K562 (cell line): ENCODE results near the gene TBX3. TPM values are rescaled to one million over a fixed set of nuclear protein-coding genes. Genes with fewer than 3 reads are reported as not detected.

ENCODE experiments used
- ATAC-seq: fragments of 200-7000 bp; cut with Tn5 transposase; 3 replicates; pipeline ENCODE4 v1.9.1; 2020; ENCODE audit warnings: moderate library complexity
- BruUV-seq: library from RNA; stranded (reverse); fragments of 400-500 nt; replicated peaks from 2 replicates; lab custom pipeline; 2021; lab: Mats Ljungman, UMichigan
- CTCF ChIA-PET: fragments of 300-600 bp; formaldehyde crosslinking; extraction: SDS; loops from one replicate; lab custom pipeline; 2021; ENCODE audit warnings: low intra/inter-chr PET ratio; lab: Yijun Ruan, JAX
- POLR2A ChIA-PET: fragments of 300-600, 350-650 bp; sonication (Branson Sonifier 250); formaldehyde crosslinking; extraction: SDS; loops from one replicate; lab custom pipeline; 2021; ENCODE audit warnings: antibody characterized with exemption, inconsistent platforms; lab: Yijun Ruan, JAX
- DNase-seq, 4 experiments: peaks; one replicate each; pipeline versions ENCODE4 v3.0.0 to v3.0.0-alpha.2; 2011 to 2018; ENCODE audit warnings: low spot score in 3 of 4, mixed read lengths in 3 of 4; ENCODE audit errors: extremely low read depth in 1 of 4
- FAIRE-seq: peaks from 2 replicates; lab custom pipeline; 2011; peaks lifted over from hg19 to GRCh38; lab: Jason Lieb, UNC
- H2AFZ ChIP-seq: 2 replicates; pipeline ENCODE4 v1.6.0; 2011; ENCODE audit warnings: low read depth, low read length, control low read depth, inconsistent platforms
- H3K27ac ChIP-seq: fragments of 200-600 bp; 3 replicates; pipeline ENCODE4 v1.8.0; 2011; ENCODE audit warnings: low read depth, mild to moderate bottlenecking, control low read depth, inconsistent platforms, low read length, moderate library complexity, mixed read lengths; ENCODE audit errors: extremely low read depth
- H3K27me3 ChIP-seq, 2 experiments: fragments of 300-600 bp in 1 of 2; 2 replicates in 1 of 2; 3 replicates in 1 of 2; pipeline versions ENCODE4 v1.6.0 to v1.8.0; 2011; ENCODE audit warnings: inconsistent platforms in 2 of 2, low read length in 2 of 2, mild to moderate bottlenecking in 1 of 2, mixed read lengths in 1 of 2, moderate library complexity in 1 of 2; ENCODE audit not compliant: control insufficient read depth in 2 of 2, insufficient read depth in 2 of 2
- H3K36me3 ChIP-seq: fragments of 300-600 bp; 3 replicates; pipeline ENCODE4 v1.8.0; 2011; ENCODE audit warnings: mild to moderate bottlenecking, low read length, inconsistent platforms; ENCODE audit not compliant: control insufficient read depth, insufficient read depth
- H3K4me1 ChIP-seq, 2 experiments: fragments of 200-600 bp in 1 of 2; replicated peaks in 1 of 2; 2 replicates in 1 of 2; 3 replicates in 1 of 2; pipeline versions ENCODE4 v1.5.1 to v1.8.0; 2011; ENCODE audit warnings: inconsistent platforms in 2 of 2, low read length in 2 of 2, mild to moderate bottlenecking in 1 of 2, mixed read lengths in 1 of 2, moderate library complexity in 1 of 2; ENCODE audit not compliant: control insufficient read depth in 2 of 2, insufficient read depth in 2 of 2
- H3K4me2 ChIP-seq: 2 replicates; pipeline ENCODE4 v1.6.1; 2011; ENCODE audit warnings: low read length, control low read depth, inconsistent platforms, mixed read lengths; ENCODE audit not compliant: insufficient read depth
- H3K4me3 ChIP-seq: fragments of 200-600 bp; sonication (generic), shearing (Covaris generic); 2 replicates; pipeline ENCODE4 v1.5.1; 2016; ENCODE audit warnings: control low read depth, inconsistent platforms
- H3K79me2 ChIP-seq: fragments of 200-600 bp; 3 replicates; pipeline ENCODE4 v1.8.0; 2011; ENCODE audit warnings: low read length, inconsistent platforms; ENCODE audit not compliant: control insufficient read depth, insufficient read depth
- H3K9ac ChIP-seq, 2 experiments: 2 replicates each; pipeline versions ENCODE4 v1.6.0 to v1.6.1; 2011; ENCODE audit warnings: low read depth in 2 of 2, low read length in 2 of 2, control low read depth in 1 of 2, inconsistent platforms in 1 of 2, mild to moderate bottlenecking in 1 of 2, mixed read lengths in 1 of 2; ENCODE audit not compliant: insufficient read depth in 1 of 2
- H3K9me1 ChIP-seq: one replicate; pipeline ENCODE4 v1.6.0; 2011; ENCODE audit warnings: inconsistent platforms, mild to moderate bottlenecking, low read length, moderate library complexity; ENCODE audit not compliant: control insufficient read depth, insufficient read depth
- H3K9me3 ChIP-seq: replicated peaks from 2 replicates; pipeline ENCODE4 v1.5.1; 2011; ENCODE audit warnings: low read depth, low read length, inconsistent platforms; ENCODE audit not compliant: control insufficient read depth, insufficient read depth
- H4K20me1 ChIP-seq: replicated peaks from 2 replicates; pipeline ENCODE4 v1.6.1; 2011; ENCODE audit warnings: low read length, inconsistent platforms, mixed read lengths; ENCODE audit not compliant: control insufficient read depth, insufficient read depth
- BHLHE40 ChIP-seq: IDR thresholded peaks from 2 replicates; pipeline ENCODE4 v1.6.1; 2011; ENCODE audit warnings: low read length, improper control_type of control experiment
- BRF2 ChIP-seq: IDR thresholded peaks from 3 replicates; pipeline ENCODE4 v1.6.1; 2011; ENCODE audit warnings: borderline replicate concordance, mild to moderate bottlenecking; ENCODE audit not compliant: insufficient read length, insufficient read depth
- CEBPB ChIP-seq: fragments of 450-650 bp; IDR thresholded peaks from 2 replicates; pipeline ENCODE4 v1.6.1; 2016; ENCODE audit warnings: missing genetic modification characterization, missing compliant biosample characterization
- CREB3 ChIP-seq: fragments of 450-650 bp; conservative IDR thresholded peaks from 2 replicates; pipeline ENCODE4 v1.6.1; 2016; ENCODE audit warnings: missing genetic modification characterization, low read depth, mild to moderate bottlenecking, missing compliant biosample characterization, moderate library complexity
- EHMT2 ChIP-seq: fragments of 450-650 bp; IDR thresholded peaks from 2 replicates; pipeline ENCODE4 v1.6.1; 2018; ENCODE audit warnings: antibody characterized with exemption
- KAT2B ChIP-seq: IDR thresholded peaks from one replicate; pipeline ENCODE4 v1.6.1; 2012; ENCODE audit warnings: low read depth, mild to moderate bottlenecking, control low read depth, inconsistent platforms, low read length, moderate library complexity
- KAT8 ChIP-seq: fragments of 450-650 bp; IDR thresholded peaks from 2 replicates; pipeline ENCODE4 v1.6.1; 2016; ENCODE audit warnings: low read depth, mild to moderate bottlenecking
- LARP7 ChIP-seq: fragments of 450-650 bp; IDR thresholded peaks from 2 replicates; pipeline ENCODE4 v1.6.1; 2016
- MCM5 ChIP-seq: fragments of 450-650 bp; IDR thresholded peaks from 2 replicates; pipeline ENCODE4 v1.6.1; 2016; ENCODE audit warnings: low read depth
- MEIS2 ChIP-seq: fragments of 450-650 bp; IDR thresholded peaks from 2 replicates; pipeline ENCODE4 v1.6.1; 2014; ENCODE audit warnings: mild to moderate bottlenecking; ENCODE audit not compliant: partially characterized antibody
- MTA3 ChIP-seq: fragments of 450-650 bp; formaldehyde crosslinking; IDR thresholded peaks from 2 replicates; pipeline ENCODE4 v1.6.1; 2017; ENCODE audit warnings: mild to moderate bottlenecking, borderline replicate concordance
- SRSF7 ChIP-seq: fragments of 200-400 bp; formaldehyde crosslinking; optimal IDR thresholded peaks from 2 replicates; pipeline ENCODE3; 2017; ENCODE audit warnings: mild to moderate bottlenecking, low read depth, low read length
- STAG1 ChIP-seq: sonication (generic); formaldehyde crosslinking; IDR thresholded peaks from 2 replicates; pipeline ENCODE4 v1.5.0; 2020; ENCODE audit warnings: missing genetic modification reagents, borderline replicate concordance
- STAT6 ChIP-seq: sonication (generic); formaldehyde crosslinking; IDR thresholded peaks from 2 replicates; pipeline ENCODE4 v1.8.1; 2023; ENCODE audit warnings: mild to moderate bottlenecking, missing genetic modification reagents
- YBX1 ChIP-seq: fragments of 450-650 bp; IDR thresholded peaks from 2 replicates; pipeline ENCODE4 v1.7.1; 2016; ENCODE audit warnings: mild to moderate bottlenecking
- ZEB2 ChIP-seq: fragments of 450-650 bp; IDR thresholded peaks from 2 replicates; pipeline ENCODE4 v1.6.1; 2016
- ZFP30 ChIP-seq: fragments of 250-450 bp; sonication (Bioruptor Pico); IDR thresholded peaks from 2 replicates; pipeline ENCODE4 v1.8.0; 2022; ENCODE audit warnings: moderate library complexity, mild to moderate bottlenecking, inconsistent platforms, borderline replicate concordance
- WGBS: fragments of 100-300 bp; shearing (Covaris generic); methylation state at CpG from one replicate; pipeline ENCODE4 v1.1.6; 2016; ENCODE audit warnings: low coverage, mixed read lengths; ENCODE audit not compliant: insufficient coverage; ENCODE audit errors: missing lambda C conversion rate; 5-methylcytosine and 5-hydroxymethylcytosine counted together
- in situ Hi-C: fragments of 300-500 bp; cut with MboI; formaldehyde crosslinking; loops from 4 replicates; pipeline ENCODE4 v1.15.0; 2018; ENCODE audit warnings: inconsistent platforms, mixed read lengths
- intact Hi-C: fragments of 100-400 bp; cut with micrococcal nuclease; formaldehyde crosslinking; loops from 2 replicates; pipeline ENCODE4 v1.14.2; 2022
- polyA plus RNA-seq, 8 experiments: library from polyadenylated mRNA; depleted of rRNA in 4 of 8; stranded (reverse) in 5 of 8; unstranded in 3 of 8; fragments of >200 nt; fragmentation: Nextera tagmentation in 2 of 8; fragmentation: Illumina TruSeq in 1 of 8; extraction: Ambion mirVana in 2 of 8; extraction: Trizol in 1 of 8; gene quantifications; 2 replicates each; pipeline versions ENCODE4 v1.2.1 to v1.2.3, GENCODE V29; 2011 to 2014; ENCODE audit warnings: inconsistent platforms in 1 of 8, missing spikeins in 1 of 8
- total RNA-seq, 7 experiments: library from RNA; depleted of rRNA in 6 of 7; stranded (reverse); fragments of >200 nt in 6 of 7; fragmentation: Illumina TruSeq in 2 of 7; extraction: Trizol in 2 of 7; gene quantifications; 2 replicates each; pipeline versions ENCODE4 v1.2.1 to v1.2.3, GENCODE V29; 2011 to 2021; ENCODE audit warnings: low replicate concordance in 1 of 7

Gene TBX3
- total and polyA plus RNA-seq, 9 of the 15 experiments (the other 6 are each of a cell fraction or from before 2014, with no cell fraction given): 0.03 to 0.60 (median 0.19) TPM

GRCh38 chr12:114678028-114678427 is 5.9 kb downstream of the TBX3 start:
- H3K36me3 ChIP-seq: no peaks in the 10 kb centered on the region
- in situ Hi-C loops (no loop called here), intact Hi-C loops (no loop called here)
- H3K9ac ChIP-seq: no peak overlapping the region
- POLR2A ChIA-PET: no interaction called here
- BruUV-seq: no TSS peak
- H3K27ac ChIP-seq: no peak overlapping the region
- no peaks in the 10 kb centered on the region; the same call in 1 of the 2 replicates for H4K20me1 ChIP-seq
- H3K9me1 ChIP-seq: no peaks in the 10 kb centered on the region
- no peaks in the 10 kb centered on the region for H3K9me3 ChIP-seq
- peaks cover 33 to 47% of the 10 kb centered on the region in 2 experiments; a peak in 4 of 5 replicates for H3K27me3 ChIP-seq
- H3K79me2 ChIP-seq: no peaks in the 10 kb centered on the region
- no peak overlapping the region for H3K4me2 ChIP-seq
- 8% methylated on average over 2 of the region's 2 CpGs for WGBS
- DNase-seq: no peak
- H2AFZ ChIP-seq: no peak overlapping the region
- no peak overlapping the region for H3K4me3 ChIP-seq
- no peak for ATAC-seq
- CTCF ChIA-PET: no interaction called here
- FAIRE-seq: no peak
- H3K4me1 ChIP-seq: peaks cover 0 to 3% of the 10 kb centered on the region in 2 experiments; a peak in 1 of 5 replicates
- TF ChIP-seq BHLHE40 (no peak), LARP7 (no peak), KAT2B (no peak), BRF2 (no peak), EHMT2 (no peak), ZFP30 (no peak), MCM5 (no peak), STAG1 (CRISPR knock-in tag) (no peak), YBX1 (no peak), KAT8 (no peak), CREB3 (tag) (no peak), MTA3 (no peak), STAT6 (no peak), CEBPB (tag) (no peak), MEIS2 (no peak), SRSF7 (no peak), ZEB2 (no peak)
